Adrenal gland (tissue), 12 donors: ENCODE data around the gene CYP17A1. TPM values are rescaled to one million over a fixed set of nuclear protein-coding genes. Genes with fewer than 3 reads are reported as not detected.

Source experiments
- DNase-seq, 7 donors: peaks; one replicate each; pipeline ENCODE4 v3.0.0-alpha.2; 2019 to 2020
- H3K27ac ChIP-seq, 5 donors: fragments of 200-600 bp; sonication (generic) in 4 of 5; 1 replicate in 3 of 5; 2 replicates in 2 of 5; pipeline versions ENCODE4 v1.5.1 to v1.8.0; 2016 to 2020; ENCODE audit warnings: mild to moderate bottlenecking in 1 of 5
- H3K27me3 ChIP-seq: fragments of 200-600 bp; 2 replicates; pipeline ENCODE4 v1.8.0; 2021
- H3K36me3 ChIP-seq, 2 donors: fragments of 200-600 bp; replicated peaks in 1 of 2; 1 replicate in 1 of 2; 2 replicates in 1 of 2; pipeline versions ENCODE4 v1.5.1 to v1.8.0; 2018 to 2022
- H3K4me1 ChIP-seq, 2 donors: fragments of 200-600 bp; replicated peaks in 1 of 2; 1 replicate in 1 of 2; 2 replicates in 1 of 2; pipeline versions ENCODE4 v1.5.1 to v1.8.0; 2018 to 2021
- H3K4me3 ChIP-seq, 4 donors: fragments of 200-600 bp; sonication (generic) in 3 of 4; one replicate each; pipeline ENCODE4 v1.5.1; 2016 to 2018
- H3K9me3 ChIP-seq, 3 donors: fragments of 200-600 bp; sonication (generic) in 1 of 3; replicated peaks in 1 of 3; 1 replicate in 2 of 3; 2 replicates in 1 of 3; pipeline versions ENCODE4 v1.5.1 to v1.8.0; 2016 to 2021
- CTCF ChIP-seq, 6 experiments: fragments of 450-650 bp in 4 of 6; fragments of 200-600 bp in 2 of 6; sonication (generic) in 1 of 6; IDR thresholded peaks; 1 replicate in 5 of 6; 2 replicates in 1 of 6; pipeline versions ENCODE4 v1.5.1 to v1.8.0; 2016 to 2021; ENCODE audit warnings: antibody characterized with exemption in 6 of 6, mild to moderate bottlenecking in 2 of 6, moderate library complexity in 1 of 6
- POLR2A ChIP-seq, 2 donors: fragments of 450-650 bp; IDR thresholded peaks; one replicate each; pipeline ENCODE4 v1.6.1; 2017; ENCODE audit warnings: antibody characterized with exemption in 2 of 2, mild to moderate bottlenecking in 2 of 2, moderate library complexity in 1 of 2
- WGBS, 4 donors: extraction: QIAGEN DNeasy Blood & Tissue Kit in 2 of 4; methylation state at CpG; one replicate each; pipeline versions ENCODE4 v1.1.5 to v1.1.7; 2013 to 2017; 5-methylcytosine and 5-hydroxymethylcytosine counted together
- intact Hi-C, 2 donors: fragments of 100-400 bp; cut with DNase I; formaldehyde crosslinking; loops; one replicate each; pipeline versions ENCODE4 v1.14.1 to v1.15.0; 2022 to 2023
- polyA plus RNA-seq, 3 donors: library from polyadenylated mRNA; stranded (reverse); fragments of 200-250 nt in 2 of 3; fragments of 350-450 nt in 1 of 3; fragmentation: Illumina TruSeq in 1 of 3; extraction: RNeasy Lipid Tissue Mini Kit (QIAGEN cat#74804) in 1 of 3; gene quantifications; one replicate each; pipeline ENCODE4 v1.2.3, GENCODE V29; 2013 to 2014
- total RNA-seq, 9 donors: library from RNA; depleted of rRNA in 4 of 9; stranded (reverse); fragments of >200 nt in 4 of 9; fragments of 120-200 nt in 1 of 9; fragmentation: NEBNext Ultra II Directional in 1 of 9; extraction: Animal tissue kit (Norgen Biotek cat#: 25700) in 1 of 9; gene quantifications; one replicate each; pipeline versions ENCODE4 v1.1.0 to v1.2.4, GENCODE V29; 2013 to 2023
- donor health status: healthy with polysubstance abuse.
- donor health status: Bipolar disorder and iron deficiency.
- donor health status: DM: yes; HTN: yes; CAD: no.
- donor health status: DM: no; HTN: no; CAD: no.
- donor health status: DM: no; HTN: no; CAD: no.
- donor health status: DM: yes; HTN: yes; CAD: no.

Gene CYP17A1
- total and polyA plus RNA-seq, 12 donors = 2,313 to 37,742 (median 14,298) TPM

GRCh38 chr10:102869258-102870198 is 32.3 kb upstream of the CYP17A1 start, which contains the start of gene AS3MT:
Gene AS3MT (plus strand): TSS chr10:102869470. CDS start chr10:102869593, 123 bp downstream.
- H3K36me3 ChIP-seq = no peaks in the 10 kb centered on the region
- peak within 1 kb of the TSS; percentile 63 to 90 (median 77) for H3K27ac ChIP-seq
- DNase-seq = peak; percentile 64 to 77 (median 72)
- H3K4me3 ChIP-seq = peak within 1 kb of the TSS in 3 of 4 donors; percentile 34 to 64 (median 41)
- TF ChIP-seq CTCF (IDR thresholded peaks at IDR 0.05) = no peak
- peak; percentile 27 to 78 for TF ChIP-seq POLR2A (IDR thresholded peaks at IDR 0.05)
- no peaks in the 10 kb centered on the region for H3K9me3 ChIP-seq
- WGBS, 4 donors = 3 to 12% (median 4%) methylated on average over 24 to 63 of the region's 63 CpGs
- intact Hi-C loops = no loop called here
- H3K27me3 ChIP-seq = no peaks in the 10 kb centered on the region
- peaks cover 24 to 43% of the 10 kb centered on the region in 2 donors for H3K4me1 ChIP-seq

DNA sequence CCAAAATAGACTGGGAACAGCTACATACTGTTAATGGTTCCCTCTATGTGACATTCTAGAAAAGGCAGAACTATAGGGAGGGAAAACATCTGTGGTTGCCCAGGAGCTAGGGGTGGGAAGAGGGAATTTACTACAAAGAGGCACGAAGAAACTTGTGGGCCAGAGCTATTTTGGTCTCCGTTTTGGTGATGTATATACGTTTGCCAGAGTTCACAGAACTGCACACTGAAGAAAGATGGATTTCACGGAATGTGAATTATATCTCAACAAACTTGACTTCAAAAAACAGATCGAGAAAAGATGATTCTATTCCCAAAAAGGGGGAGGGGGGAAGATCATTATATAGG is 31.7 kb upstream of the CYP17A1 start:
- H3K27ac ChIP-seq = peak overlapping the region; percentile 42 to 90 (median 77)
- TF ChIP-seq CTCF (IDR thresholded peaks at IDR 0.05) (no peak), POLR2A (IDR thresholded peaks at IDR 0.05) (no peak)
- whole genome bisulfite sequencing, 4 donors = 21 to 27% (median 23%) methylated on average over 5 of the region's 5 CpGs
- H3K4me1 ChIP-seq = peaks cover 21 to 49% of the 10 kb centered on the region in 2 donors
- DNase-seq = no peak
- H3K9me3 ChIP-seq = no peaks in the 10 kb centered on the region
- intact Hi-C loops = no loop called here
- peak overlapping the region in 2 of 4 donors; percentile 34 to 64 for H3K4me3 ChIP-seq
- no peaks in the 10 kb centered on the region for H3K27me3 ChIP-seq
- no peaks in the 10 kb centered on the region for H3K36me3 ChIP-seq

- TF ChIP-seq POLR2A (IDR thresholded peaks at IDR 0.05) = no peak
- TF ChIP-seq CTCF (IDR thresholded peaks at IDR 0.05) = no peak
- Histone ChIP-seq H3K4me1 (peaks cover 20 to 55% of the 10 kb centered on the region in 2 donors), H3K9me3 (no peaks in the 10 kb centered on the region), H3K27ac (peak overlapping the region in 1 of 5 donors; percentile 35), H3K4me3 (no peak overlapping the region), H3K27me3 (no peaks in the 10 kb centered on the region), H3K36me3 (peaks cover 0 to 9% of the 10 kb centered on the region in 2 donors)
- intact Hi-C loops = no loop called here
- DNase-seq = no peak
- WGBS, 4 donors = 83 to 88% (median 84%) methylated on average over 3 of the region's 3 CpGs
Measured at GRCh38 chr10:102865620-102866019, 28.4 kb upstream of the CYP17A1 start.

DNA sequence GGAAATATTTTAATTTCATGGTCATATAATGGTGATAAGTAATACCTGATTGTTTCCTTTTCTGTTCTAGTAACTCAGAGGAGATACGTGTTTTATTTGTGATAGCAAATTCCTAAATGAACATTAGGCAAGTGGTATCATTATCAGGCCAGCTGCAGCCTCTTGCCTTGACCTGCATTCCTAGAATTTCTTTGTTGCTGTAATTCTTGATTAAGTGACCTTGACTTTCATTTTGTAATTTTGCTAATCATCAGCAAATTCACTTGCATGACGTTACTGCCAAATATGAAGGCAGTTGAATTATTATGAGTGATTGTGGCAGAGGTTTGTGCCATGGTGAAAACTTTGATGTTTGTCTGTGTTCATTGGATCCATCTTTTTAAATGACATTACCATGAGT is 26.4 kb upstream of the CYP17A1 start:
- TF ChIP-seq POLR2A (IDR thresholded peaks at IDR 0.05) (peak in 1 of 2 donors; percentile 44), CTCF (IDR thresholded peaks at IDR 0.05) (no peak)
- H3K27ac ChIP-seq = peak overlapping the region in 4 of 5 donors; percentile 7 to 68 (median 36)
- no peaks in the 10 kb centered on the region for H3K27me3 ChIP-seq
- H3K9me3 ChIP-seq = no peaks in the 10 kb centered on the region
- WGBS, 4 donors = 22 to 45% (median 24%) methylated on average over 2 of the region's 2 CpGs
- intact Hi-C loops = no loop called here
- H3K36me3 ChIP-seq = peaks cover 0 to 9% of the 10 kb centered on the region in 2 donors
- H3K4me3 ChIP-seq = no peak overlapping the region
- DNase-seq = peak; percentile 14 to 77 (median 61)
- H3K4me1 ChIP-seq = peaks cover 11 to 61% of the 10 kb centered on the region in 2 donors
